ENCODE results near the gene ADK. TPM values are rescaled to one million over a fixed set of nuclear protein-coding genes. Genes with fewer than 3 reads are reported as not detected.

Gene ADK
- total and polyA plus RNA-seq, 8 donors, result 7.2 to 66.1 (median 21.5) TPM

GRCh38 chr10:74424565-74424964 lies 273.5 kb downstream of the ADK start:
- no peaks in the 10 kb centered on the region for H3K27me3 ChIP-seq
- TF ChIP-seq EP300 (IDR thresholded peaks at IDR 0.05), result no peak
- 94 to 100% (median 98%) methylated on average over 1 of the region's 1 CpG for WGBS, 5 donors
- H3K9me3 ChIP-seq, result no peaks in the 10 kb centered on the region
- H3K4me3 ChIP-seq, result no peak overlapping the region
- intact Hi-C loops (cut with DNase I; ENCODE audit: low total_unique reads), result no loop called here
- no peaks in the 10 kb centered on the region for H3K4me1 ChIP-seq
- H3K36me3 ChIP-seq, result no peaks in the 10 kb centered on the region
- DNase-seq, result no peak
- H3K27ac ChIP-seq, result no peak overlapping the region

DNA sequence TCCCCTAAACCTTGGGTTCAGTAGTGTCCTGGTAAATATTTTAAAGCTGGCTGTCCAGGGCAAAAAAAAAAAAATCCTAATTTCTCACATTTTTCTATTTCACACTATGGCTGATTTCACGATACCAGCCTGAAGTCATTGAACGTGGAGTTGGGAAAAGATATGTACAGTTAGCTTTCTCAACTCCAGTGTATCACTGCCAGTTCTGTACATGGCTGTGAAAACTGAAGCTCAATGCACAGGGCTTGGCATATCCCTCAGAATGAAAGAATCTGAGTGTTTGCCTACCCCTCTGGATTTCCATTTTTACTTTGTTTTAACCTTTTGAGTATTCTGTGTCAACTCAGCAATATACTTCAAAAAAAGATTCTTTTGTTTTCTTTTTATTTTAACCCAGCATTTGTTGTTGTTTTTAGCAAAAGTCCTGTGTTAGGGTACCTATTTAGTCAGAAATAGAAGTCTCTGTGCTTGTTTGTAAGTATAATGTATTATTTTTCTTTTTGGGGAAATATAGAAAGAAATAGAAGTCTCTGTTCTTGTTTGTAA lies 274.5 kb downstream of the ADK start:
- intact Hi-C loops (cut with DNase I; ENCODE audit: low total_unique reads), result no loop called here
- DNase-seq, result no peak
- H3K9me3 ChIP-seq, result no peaks in the 10 kb centered on the region
- no peak overlapping the region for H3K4me3 ChIP-seq
- H3K27ac ChIP-seq, result no peak overlapping the region
- no peaks in the 10 kb centered on the region for H3K36me3 ChIP-seq
- no peaks in the 10 kb centered on the region for H3K27me3 ChIP-seq
- no peak for TF ChIP-seq EP300 (IDR thresholded peaks at IDR 0.05)
- no peak for TF ChIP-seq POLR2AphosphoS5 (IDR thresholded peaks at IDR 0.05)
- TF ChIP-seq POLR2A (IDR thresholded peaks at IDR 0.05), result no peak
- no peak for TF ChIP-seq CTCF (IDR thresholded peaks at IDR 0.05)
- 94 to 99% (median 97%) methylated on average over 2 of the region's 2 CpGs for WGBS, 5 donors
- H3K4me1 ChIP-seq, result no peaks in the 10 kb centered on the region

GRCh38 chr10:74431816-74432215 lies 280.8 kb downstream of the ADK start:
- 91 to 98% (median 97%) methylated on average over 4 of the region's 4 CpGs for WGBS, 5 donors
- intact Hi-C loops (cut with DNase I; ENCODE audit: low total_unique reads), result no loop called here
- H3K27me3 ChIP-seq, result no peaks in the 10 kb centered on the region

GRCh38 chr10:74432841-74433594 lies 282.0 kb downstream of the ADK start:
- intact Hi-C loops (cut with DNase I; ENCODE audit: low total_unique reads), result no loop called here
- no peaks in the 10 kb centered on the region for H3K9me3 ChIP-seq
- peak in 1 of 2 donors; percentile 32 for DNase-seq
- 43 to 59% (median 55%) methylated on average over 1 of the region's 1 CpG for WGBS, 5 donors
- H3K27ac ChIP-seq, result no peak overlapping the region
- H3K4me3 ChIP-seq, result no peak overlapping the region
- TF ChIP-seq EP300 (IDR thresholded peaks at IDR 0.05) (no peak), POLR2AphosphoS5 (IDR thresholded peaks at IDR 0.05) (no peak), CTCF (IDR thresholded peaks at IDR 0.05) (no peak), POLR2A (IDR thresholded peaks at IDR 0.05) (no peak)
- no peaks in the 10 kb centered on the region for H3K36me3 ChIP-seq
- no peaks in the 10 kb centered on the region for H3K27me3 ChIP-seq
- peaks cover 0 to 5% (median 0%) of the 10 kb centered on the region in 4 donors for H3K4me1 ChIP-seq

More at GRCh38 chr10:74431816-74432215, 280.8 kb downstream of the ADK start:
- Histone ChIP-seq H3K27ac (no peak overlapping the region), H3K36me3 (no peaks in the 10 kb centered on the region), H3K4me3 (no peak overlapping the region), H3K9me3 (no peaks in the 10 kb centered on the region), H3K4me1 (peaks cover 0 to 5% (median 0%) of the 10 kb centered on the region in 4 donors)
- TF ChIP-seq CTCF (IDR thresholded peaks at IDR 0.05) (no peak), POLR2A (IDR thresholded peaks at IDR 0.05) (no peak), EP300 (IDR thresholded peaks at IDR 0.05) (no peak), POLR2AphosphoS5 (IDR thresholded peaks at IDR 0.05) (no peak)
- no peak for DNase-seq

GRCh38 chr10:74433595-74433956 lies 282.6 kb downstream of the ADK start:
- WGBS, 5 donors, result 68 to 77% (median 76%) methylated on average over 1 of the region's 1 CpG
- Histone ChIP-seq H3K27me3 (no peaks in the 10 kb centered on the region), H3K36me3 (no peaks in the 10 kb centered on the region), H3K27ac (no peak overlapping the region), H3K9me3 (no peaks in the 10 kb centered on the region), H3K4me3 (no peak overlapping the region), H3K4me1 (peaks cover 0 to 5% (median 0%) of the 10 kb centered on the region in 4 donors)
- intact Hi-C loops (cut with DNase I; ENCODE audit: low total_unique reads), result no loop called here
- TF ChIP-seq EP300 (IDR thresholded peaks at IDR 0.05) (no peak), CTCF (IDR thresholded peaks at IDR 0.05) (no peak), POLR2AphosphoS5 (IDR thresholded peaks at IDR 0.05) (no peak), POLR2A (IDR thresholded peaks at IDR 0.05) (no peak)
- DNase-seq, result no peak

Data from stomach (tissue), 9 donors.